Measurements from ENCODE around the gene KCNH5. TPM values are rescaled to one million over a fixed set of nuclear protein-coding genes. Genes with fewer than 3 reads are reported as not detected.

Gene KCNH5
- total RNA-seq, 2 experiments from 2014 or later: not detected

GRCh38 chr14:62938778-62939177, 106.5 kb downstream of the KCNH5 start:
- DNase-seq (ENCODE audit: low spot score): no peak
- no peaks in the 10 kb centered on the region for H3K9me3 ChIP-seq (ENCODE audit: low read length)
- H3K4me3 ChIP-seq (ENCODE audit: low read depth, low read length, poor library complexity, severe bottlenecking): no peak overlapping the region
- no TSS peak for BruUV-seq (replicated peaks)
- H3K27ac ChIP-seq (ENCODE audit: low read depth, low read length, poor library complexity, severe bottlenecking): no peak overlapping the region
- no peaks in the 10 kb centered on the region for H3K4me1 ChIP-seq (ENCODE audit: insufficient read depth, low read length, poor library complexity, severe bottlenecking)
- intact Hi-C loops (cut with micrococcal nuclease; ENCODE audit: unreplicated experiment): no loop called here
- no peak overlapping the region for H3K4me2 ChIP-seq (ENCODE audit: low read length)
- no peaks in the 10 kb centered on the region for H3K79me2 ChIP-seq (ENCODE audit: insufficient read depth, low read depth, low read length)
- ChIA-PET POLR2A (no interaction called here), CTCF (ENCODE audit: unreplicated experiment) (no interaction called here)
- H3K9me2 ChIP-seq (ENCODE audit: insufficient read depth, low read length): no peaks in the 10 kb centered on the region
- no peaks in the 10 kb centered on the region for H3K36me3 ChIP-seq (ENCODE audit: insufficient read depth, low read length)
- no peaks in the 10 kb centered on the region for H4K20me1 ChIP-seq (ENCODE audit: insufficient read depth, low read length)
- TF ChIP-seq EZH2phosphoT487 (IDR thresholded peaks at IDR 0.05; ENCODE audit: borderline replicate concordance, low read depth, low read length) (no peak), CTCF (conservative IDR thresholded peaks at IDR 0.05; ENCODE audit: low read length) (no peak)
- H2AFZ ChIP-seq (ENCODE audit: low read length): no peak overlapping the region

- no peak for DNase-seq (ENCODE audit: low spot score)
- no peaks in the 10 kb centered on the region for H3K9me2 ChIP-seq (ENCODE audit: insufficient read depth, low read length)
- H3K79me2 ChIP-seq (ENCODE audit: insufficient read depth, low read depth, low read length): no peaks in the 10 kb centered on the region
- POLR2A ChIA-PET: no interaction called here
- no peaks in the 10 kb centered on the region for H3K9me3 ChIP-seq (ENCODE audit: low read length)
- no peak for TF ChIP-seq EZH2phosphoT487 (IDR thresholded peaks at IDR 0.05; ENCODE audit: borderline replicate concordance, low read depth, low read length)
- no peak for TF ChIP-seq CTCF (conservative IDR thresholded peaks at IDR 0.05; ENCODE audit: low read length)
- H3K36me3 ChIP-seq (ENCODE audit: insufficient read depth, low read length): no peaks in the 10 kb centered on the region
- intact Hi-C loops (cut with micrococcal nuclease; ENCODE audit: unreplicated experiment): no loop called here
- H3K4me1 ChIP-seq (ENCODE audit: insufficient read depth, low read length, poor library complexity, severe bottlenecking): no peaks in the 10 kb centered on the region
- H2AFZ ChIP-seq (ENCODE audit: low read length): no peak overlapping the region
- H4K20me1 ChIP-seq (ENCODE audit: insufficient read depth, low read length): no peaks in the 10 kb centered on the region
- no peak overlapping the region for H3K27ac ChIP-seq (ENCODE audit: low read depth, low read length, poor library complexity, severe bottlenecking)
- no peak overlapping the region for H3K4me3 ChIP-seq (ENCODE audit: low read depth, low read length, poor library complexity, severe bottlenecking)
- no TSS peak for BruUV-seq (replicated peaks)
- no peak overlapping the region for H3K4me2 ChIP-seq (ENCODE audit: low read length)
- CTCF ChIA-PET (ENCODE audit: unreplicated experiment): no interaction called here
Measured at GRCh38 chr14:62934439-62934838, 110.8 kb downstream of the KCNH5 start.

- no peak for TF ChIP-seq CTCF (conservative IDR thresholded peaks at IDR 0.05; ENCODE audit: low read length)
- intact Hi-C loops (cut with micrococcal nuclease; ENCODE audit: unreplicated experiment): no loop called here
Measured at GRCh38 chr14:62921466-62921865, 123.8 kb downstream of the KCNH5 start.

More at GRCh38 chr14:62921466-62921865, 123.8 kb downstream of the KCNH5 start:
- DNase-seq (ENCODE audit: low spot score): no peak
- H3K4me2 ChIP-seq (ENCODE audit: low read length): no peak overlapping the region
- no peaks in the 10 kb centered on the region for H4K20me1 ChIP-seq (ENCODE audit: insufficient read depth, low read length)
- H2AFZ ChIP-seq (ENCODE audit: low read length): no peak overlapping the region
- no peak overlapping the region for H3K27ac ChIP-seq (ENCODE audit: low read depth, low read length, poor library complexity, severe bottlenecking)
- no peaks in the 10 kb centered on the region for H3K79me2 ChIP-seq (ENCODE audit: insufficient read depth, low read depth, low read length)
- H3K4me3 ChIP-seq (ENCODE audit: low read depth, low read length, poor library complexity, severe bottlenecking): no peak overlapping the region
- no peaks in the 10 kb centered on the region for H3K9me3 ChIP-seq (ENCODE audit: low read length)
- BruUV-seq (replicated peaks): no TSS peak
- no peaks in the 10 kb centered on the region for H3K9me2 ChIP-seq (ENCODE audit: insufficient read depth, low read length)
- no peaks in the 10 kb centered on the region for H3K4me1 ChIP-seq (ENCODE audit: insufficient read depth, low read length, poor library complexity, severe bottlenecking)
- ChIA-PET CTCF (ENCODE audit: unreplicated experiment) (no interaction called here), POLR2A (interaction anchor here (1.0 kb wide), 1 partner anchor 29 kb away, joined by 3 read pairs; no protein-coding TSS in a partner anchor)
- no peaks in the 10 kb centered on the region for H3K36me3 ChIP-seq (ENCODE audit: insufficient read depth, low read length)

Data from OCI-LY7 (cell line).